HepG2 (cell line): ENCODE data around the gene COL27A1. TPM values are rescaled to one million over a fixed set of nuclear protein-coding genes. Genes with fewer than 3 reads are reported as not detected.

ENCODE experiments used
- ATF7 ChIP-seq, 2 experiments: fragments of 450-650 bp in 1 of 2; sonication (generic) in 1 of 2; formaldehyde crosslinking in 1 of 2; IDR thresholded peaks; 2 replicates each; pipeline versions ENCODE4 v1.4.0 to v1.6.1; 2016 to 2020; ENCODE audit warnings: antibody characterized with exemption in 1 of 2, mild to moderate bottlenecking in 1 of 2, missing genetic modification reagents in 1 of 2
- CENPT ChIP-seq: sonication (generic); formaldehyde crosslinking; IDR thresholded peaks from 2 replicates; pipeline ENCODE4 v1.8.0; 2022; ENCODE audit warnings: low read depth, mild to moderate bottlenecking, moderate library complexity, missing genetic modification reagents
- FOXK1 ChIP-seq: sonication (generic); formaldehyde crosslinking; IDR thresholded peaks from 2 replicates; pipeline ENCODE4 v1.4.0; 2020; ENCODE audit warnings: low read depth, missing genetic modification reagents, borderline replicate concordance
- GLI4 ChIP-seq: sonication (generic); formaldehyde crosslinking; IDR thresholded peaks from 2 replicates; pipeline ENCODE4 v1.5.1; 2020; ENCODE audit warnings: missing genetic modification reagents, mild to moderate bottlenecking, moderate library complexity, borderline replicate concordance
- IRX3 ChIP-seq: sonication (generic); formaldehyde crosslinking; IDR thresholded peaks from 2 replicates; pipeline ENCODE4 v1.8.1; 2023; ENCODE audit warnings: mild to moderate bottlenecking, low read depth, missing genetic modification reagents, borderline replicate concordance
- RAD21 ChIP-seq: fragments of 450-650 bp; formaldehyde crosslinking; IDR thresholded peaks from 2 replicates; pipeline ENCODE4 v1.5.0; 2020; ENCODE audit warnings: mild to moderate bottlenecking
- SALL1 ChIP-seq: sonication (generic); formaldehyde crosslinking; IDR thresholded peaks from 2 replicates; pipeline ENCODE4 v1.8.0; 2022; ENCODE audit warnings: mild to moderate bottlenecking, missing genetic modification reagents
- TBX2 ChIP-seq: sonication (generic); formaldehyde crosslinking; IDR thresholded peaks from 2 replicates; pipeline ENCODE4 v1.5.0; 2020; ENCODE audit warnings: missing genetic modification reagents, mild to moderate bottlenecking, borderline replicate concordance
- ZNF543 ChIP-seq: sonication (generic); formaldehyde crosslinking; IDR thresholded peaks from 2 replicates; pipeline ENCODE4 v1.4.0; 2020; ENCODE audit warnings: mild to moderate bottlenecking, missing genetic modification reagents
- ZNF724P ChIP-seq: sonication (generic); formaldehyde crosslinking; IDR thresholded peaks from 2 replicates; pipeline ENCODE4 v1.8.0; 2022; ENCODE audit warnings: missing genetic modification reagents, borderline replicate concordance
- ZSCAN21 ChIP-seq: sonication (generic); formaldehyde crosslinking; IDR thresholded peaks from 2 replicates; pipeline ENCODE4 v1.8.0; 2022; ENCODE audit warnings: mild to moderate bottlenecking, missing genetic modification reagents, moderate library complexity, borderline replicate concordance
- polyA plus RNA-seq, 8 experiments: library from polyadenylated mRNA; depleted of rRNA in 3 of 8; stranded (reverse) in 7 of 8; unstranded in 1 of 8; fragments of >200 nt; fragmentation: Illumina TruSeq in 4 of 8; extraction: Trizol in 4 of 8; gene quantifications; 2 replicates each; pipeline versions ENCODE4 v1.2.1 to v1.2.3, GENCODE V29; 2011 to 2016; ENCODE audit warnings: low read depth in 4 of 8, missing spikeins in 1 of 8, mixed read lengths in 1 of 8; ENCODE audit not compliant: insufficient read depth in 1 of 8
- total RNA-seq, 5 experiments: library from RNA; depleted of rRNA; stranded (reverse); fragments of >200 nt; fragmentation: Illumina TruSeq; extraction: Trizol; gene quantifications; 2 replicates each; pipeline ENCODE4 v1.2.3, GENCODE V29; 2016; ENCODE audit warnings: low read depth in 1 of 5
- TF ChIP-seq, protein P1 (sequence below): IDR thresholded peaks from 2 replicates; pipeline ENCODE4 v1.6.1; 2018; ENCODE audit warnings: missing genetic modification reagents, mild to moderate bottlenecking, missing compliant biosample characterization
- TF ChIP-seq, protein P2 (sequence below): IDR thresholded peaks from 2 replicates; pipeline ENCODE4 v1.6.1; 2016; ENCODE audit warnings: missing biosample characterization, missing genetic modification reagents, low read depth
- TF ChIP-seq, protein P3 (sequence below): sonication (generic); formaldehyde crosslinking; IDR thresholded peaks from 2 replicates; pipeline ENCODE4 v1.5.0; 2020; ENCODE audit warnings: missing genetic modification reagents
- TF ChIP-seq, protein P4 (sequence below): sonication (generic); formaldehyde crosslinking; IDR thresholded peaks from 2 replicates; pipeline ENCODE4 v1.5.0; 2020; ENCODE audit warnings: mild to moderate bottlenecking, missing genetic modification reagents, borderline replicate concordance

Gene COL27A1
- total and polyA plus RNA-seq, 2 of the 13 experiments (the other 11 are each of a cell fraction or from before 2014, with no cell fraction given) = 71.3 to 89.1 TPM

DNA sequence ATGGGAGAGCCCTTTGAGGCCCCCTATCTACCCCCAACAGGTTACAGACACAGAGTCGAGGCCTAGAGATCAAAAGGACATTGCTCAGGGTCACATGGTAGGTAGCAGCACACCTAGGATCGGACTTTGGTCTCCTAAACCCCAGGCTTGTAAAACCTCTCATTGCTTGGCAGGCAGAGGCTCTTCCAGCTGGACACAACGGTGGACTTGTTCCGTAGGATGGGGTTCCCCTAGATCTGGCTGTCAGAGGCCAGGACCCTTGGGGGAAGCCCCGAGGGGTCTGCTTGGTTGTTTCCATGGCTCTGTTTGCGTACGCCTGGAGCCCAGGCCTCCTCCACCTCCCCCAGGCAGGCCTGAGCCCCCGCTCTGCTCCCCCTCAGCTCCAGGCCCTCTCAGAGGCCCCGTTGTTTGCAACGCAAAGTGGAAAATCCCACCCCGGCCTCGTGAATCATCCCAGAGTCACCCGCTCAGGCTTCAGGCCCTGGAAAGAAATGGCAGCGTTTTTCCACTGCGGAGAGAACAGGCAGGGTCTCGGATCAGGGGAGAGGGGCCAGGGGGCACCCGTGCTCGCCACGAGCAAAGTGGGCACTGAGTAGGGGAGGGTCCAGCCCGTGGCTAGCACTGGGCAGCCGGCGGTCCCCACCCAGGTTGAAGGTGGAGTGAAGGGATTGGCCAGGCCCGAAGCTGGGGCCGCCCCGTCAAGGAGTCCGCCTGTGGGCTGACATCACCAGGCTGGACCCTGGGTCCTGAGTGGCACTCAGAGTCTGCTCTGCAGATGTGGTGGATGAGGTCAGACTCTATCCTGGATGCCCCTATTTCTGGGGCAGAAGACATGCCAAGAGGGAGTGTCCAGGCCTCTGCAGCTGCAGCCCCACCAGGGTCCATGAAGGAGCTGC, 19.8 kb downstream of the COL27A1 start (continued):
- TF ChIP-seq CENPT (CRISPR knock-in tag) = no peak
- peak; percentile 8; the same call in 1 of the 2 replicates for TF ChIP-seq GLI4 (CRISPR knock-in tag)
- TF ChIP-seq, protein P1, sequence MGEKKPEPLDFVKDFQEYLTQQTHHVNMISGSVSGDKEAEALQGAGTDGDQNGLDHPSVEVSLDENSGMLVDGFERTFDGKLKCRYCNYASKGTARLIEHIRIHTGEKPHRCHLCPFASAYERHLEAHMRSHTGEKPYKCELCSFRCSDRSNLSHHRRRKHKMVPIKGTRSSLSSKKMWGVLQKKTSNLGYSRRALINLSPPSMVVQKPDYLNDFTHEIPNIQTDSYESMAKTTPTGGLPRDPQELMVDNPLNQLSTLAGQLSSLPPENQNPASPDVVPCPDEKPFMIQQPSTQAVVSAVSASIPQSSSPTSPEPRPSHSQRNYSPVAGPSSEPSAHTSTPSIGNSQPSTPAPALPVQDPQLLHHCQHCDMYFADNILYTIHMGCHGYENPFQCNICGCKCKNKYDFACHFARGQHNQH (CRISPR knock-in tag) = peak; percentile 79
- TF ChIP-seq, protein P2, sequence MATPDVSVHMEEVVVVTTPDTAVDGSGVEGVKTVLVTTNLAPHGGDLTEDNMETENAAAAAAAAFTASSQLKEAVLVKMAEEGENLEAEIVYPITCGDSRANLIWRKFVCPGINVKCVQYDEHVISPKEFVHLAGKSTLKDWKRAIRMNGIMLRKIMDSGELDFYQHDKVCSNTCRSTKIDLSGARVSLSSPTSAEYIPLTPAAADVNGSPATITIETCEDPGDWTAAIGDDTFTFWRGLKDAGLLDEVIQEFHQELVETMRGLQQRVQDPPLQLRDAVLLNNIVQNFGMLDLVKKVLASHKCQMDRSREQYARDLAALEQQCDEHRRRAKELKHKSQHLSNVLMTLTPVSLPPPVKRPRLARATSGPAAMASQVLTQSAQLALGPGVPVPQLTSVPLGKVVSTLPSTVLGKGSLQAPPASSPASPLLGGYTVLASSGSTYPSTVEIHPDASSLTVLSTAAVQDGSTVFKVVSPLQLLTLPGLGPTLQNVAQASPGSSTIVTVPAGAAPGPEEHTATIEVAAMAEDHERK (CRISPR knock-in tag) = no peak
- TF ChIP-seq TBX2 (CRISPR knock-in tag) = peak; percentile 76
- TF ChIP-seq ZSCAN21 (CRISPR knock-in tag) = 0 out of 2 replicates have a peak, but pooled peaks have one; percentile 18
- TF ChIP-seq IRX3 (CRISPR knock-in tag) = no peak
- no peak; the same call in none of the 2 replicates for TF ChIP-seq SALL1 (CRISPR knock-in tag)
- TF ChIP-seq, protein P3, sequence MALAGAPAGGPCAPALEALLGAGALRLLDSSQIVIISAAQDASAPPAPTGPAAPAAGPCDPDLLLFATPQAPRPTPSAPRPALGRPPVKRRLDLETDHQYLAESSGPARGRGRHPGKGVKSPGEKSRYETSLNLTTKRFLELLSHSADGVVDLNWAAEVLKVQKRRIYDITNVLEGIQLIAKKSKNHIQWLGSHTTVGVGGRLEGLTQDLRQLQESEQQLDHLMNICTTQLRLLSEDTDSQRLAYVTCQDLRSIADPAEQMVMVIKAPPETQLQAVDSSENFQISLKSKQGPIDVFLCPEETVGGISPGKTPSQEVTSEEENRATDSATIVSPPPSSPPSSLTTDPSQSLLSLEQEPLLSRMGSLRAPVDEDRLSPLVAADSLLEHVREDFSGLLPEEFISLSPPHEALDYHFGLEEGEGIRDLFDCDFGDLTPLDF = no peak
- TF ChIP-seq RAD21 (CRISPR knock-in tag) = peak; percentile 5; the same call in 1 of the 2 replicates
- peak; percentile 58; the same call in 1 of the 2 replicates for TF ChIP-seq FOXK1 (CRISPR knock-in tag)
- TF ChIP-seq ZNF724P = no peak
- TF ChIP-seq ZNF543 (CRISPR knock-in tag) = 0 out of 2 replicates have a peak, but pooled peaks have one; percentile 27
- no peak for TF ChIP-seq ATF7 (IDR thresholded peaks at IDR 0.05)
- no peak for TF ChIP-seq ATF7 (CRISPR knock-in tag; IDR thresholded peaks at IDR 0.05)
- TF ChIP-seq, protein P4, sequence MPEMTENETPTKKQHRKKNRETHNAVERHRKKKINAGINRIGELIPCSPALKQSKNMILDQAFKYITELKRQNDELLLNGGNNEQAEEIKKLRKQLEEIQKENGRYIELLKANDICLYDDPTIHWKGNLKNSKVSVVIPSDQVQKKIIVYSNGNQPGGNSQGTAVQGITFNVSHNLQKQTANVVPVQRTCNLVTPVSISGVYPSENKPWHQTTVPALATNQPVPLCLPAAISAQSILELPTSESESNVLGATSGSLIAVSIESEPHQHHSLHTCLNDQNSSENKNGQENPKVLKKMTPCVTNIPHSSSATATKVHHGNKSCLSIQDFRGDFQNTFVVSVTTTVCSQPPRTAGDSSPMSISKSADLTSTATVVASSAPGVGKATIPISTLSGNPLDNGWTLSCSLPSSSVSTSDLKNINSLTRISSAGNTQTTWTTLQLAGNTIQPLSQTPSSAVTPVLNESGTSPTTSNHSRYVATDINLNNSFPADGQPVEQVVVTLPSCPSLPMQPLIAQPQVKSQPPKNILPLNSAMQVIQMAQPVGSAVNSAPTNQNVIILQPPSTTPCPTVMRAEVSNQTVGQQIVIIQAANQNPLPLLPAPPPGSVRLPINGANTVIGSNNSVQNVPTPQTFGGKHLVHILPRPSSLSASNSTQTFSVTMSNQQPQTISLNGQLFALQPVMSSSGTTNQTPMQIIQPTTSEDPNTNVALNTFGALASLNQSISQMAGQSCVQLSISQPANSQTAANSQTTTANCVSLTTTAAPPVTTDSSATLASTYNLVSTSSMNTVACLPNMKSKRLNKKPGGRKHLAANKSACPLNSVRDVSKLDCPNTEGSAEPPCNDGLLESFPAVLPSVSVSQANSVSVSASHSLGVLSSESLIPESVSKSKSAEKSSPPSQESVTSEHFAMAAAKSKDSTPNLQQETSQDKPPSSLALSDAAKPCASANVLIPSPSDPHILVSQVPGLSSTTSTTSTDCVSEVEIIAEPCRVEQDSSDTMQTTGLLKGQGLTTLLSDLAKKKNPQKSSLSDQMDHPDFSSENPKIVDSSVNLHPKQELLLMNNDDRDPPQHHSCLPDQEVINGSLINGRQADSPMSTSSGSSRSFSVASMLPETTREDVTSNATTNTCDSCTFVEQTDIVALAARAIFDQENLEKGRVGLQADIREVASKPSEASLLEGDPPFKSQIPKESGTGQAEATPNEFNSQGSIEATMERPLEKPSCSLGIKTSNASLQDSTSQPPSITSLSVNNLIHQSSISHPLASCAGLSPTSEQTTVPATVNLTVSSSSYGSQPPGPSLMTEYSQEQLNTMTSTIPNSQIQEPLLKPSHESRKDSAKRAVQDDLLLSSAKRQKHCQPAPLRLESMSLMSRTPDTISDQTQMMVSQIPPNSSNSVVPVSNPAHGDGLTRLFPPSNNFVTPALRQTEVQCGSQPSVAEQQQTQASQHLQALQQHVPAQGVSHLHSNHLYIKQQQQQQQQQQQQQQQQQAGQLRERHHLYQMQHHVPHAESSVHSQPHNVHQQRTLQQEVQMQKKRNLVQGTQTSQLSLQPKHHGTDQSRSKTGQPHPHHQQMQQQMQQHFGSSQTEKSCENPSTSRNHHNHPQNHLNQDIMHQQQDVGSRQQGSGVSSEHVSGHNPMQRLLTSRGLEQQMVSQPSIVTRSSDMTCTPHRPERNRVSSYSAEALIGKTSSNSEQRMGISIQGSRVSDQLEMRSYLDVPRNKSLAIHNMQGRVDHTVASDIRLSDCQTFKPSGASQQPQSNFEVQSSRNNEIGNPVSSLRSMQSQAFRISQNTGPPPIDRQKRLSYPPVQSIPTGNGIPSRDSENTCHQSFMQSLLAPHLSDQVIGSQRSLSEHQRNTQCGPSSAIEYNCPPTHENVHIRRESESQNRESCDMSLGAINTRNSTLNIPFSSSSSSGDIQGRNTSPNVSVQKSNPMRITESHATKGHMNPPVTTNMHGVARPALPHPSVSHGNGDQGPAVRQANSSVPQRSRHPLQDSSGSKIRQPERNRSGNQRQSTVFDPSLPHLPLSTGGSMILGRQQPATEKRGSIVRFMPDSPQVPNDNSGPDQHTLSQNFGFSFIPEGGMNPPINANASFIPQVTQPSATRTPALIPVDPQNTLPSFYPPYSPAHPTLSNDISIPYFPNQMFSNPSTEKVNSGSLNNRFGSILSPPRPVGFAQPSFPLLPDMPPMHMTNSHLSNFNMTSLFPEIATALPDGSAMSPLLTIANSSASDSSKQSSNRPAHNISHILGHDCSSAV = no peak
